NCI-H2196 treated with DMSO at 0.1 percent for 48 hours (cell line): ENCODE measurements around the gene NDUFA6.
"Not testable (repeated sequence)": the region's sequence is repeated elsewhere in the genome, so short reads cannot be mapped to it uniquely, and the experiment has no call there.

Experiments
- DNase-seq: peaks from one replicate; lab custom pipeline; 2025; ENCODE audit not compliant: unreplicated experiment; lab: John Stamatoyannopoulos, UW

The NDUFA6 gene

DNA sequence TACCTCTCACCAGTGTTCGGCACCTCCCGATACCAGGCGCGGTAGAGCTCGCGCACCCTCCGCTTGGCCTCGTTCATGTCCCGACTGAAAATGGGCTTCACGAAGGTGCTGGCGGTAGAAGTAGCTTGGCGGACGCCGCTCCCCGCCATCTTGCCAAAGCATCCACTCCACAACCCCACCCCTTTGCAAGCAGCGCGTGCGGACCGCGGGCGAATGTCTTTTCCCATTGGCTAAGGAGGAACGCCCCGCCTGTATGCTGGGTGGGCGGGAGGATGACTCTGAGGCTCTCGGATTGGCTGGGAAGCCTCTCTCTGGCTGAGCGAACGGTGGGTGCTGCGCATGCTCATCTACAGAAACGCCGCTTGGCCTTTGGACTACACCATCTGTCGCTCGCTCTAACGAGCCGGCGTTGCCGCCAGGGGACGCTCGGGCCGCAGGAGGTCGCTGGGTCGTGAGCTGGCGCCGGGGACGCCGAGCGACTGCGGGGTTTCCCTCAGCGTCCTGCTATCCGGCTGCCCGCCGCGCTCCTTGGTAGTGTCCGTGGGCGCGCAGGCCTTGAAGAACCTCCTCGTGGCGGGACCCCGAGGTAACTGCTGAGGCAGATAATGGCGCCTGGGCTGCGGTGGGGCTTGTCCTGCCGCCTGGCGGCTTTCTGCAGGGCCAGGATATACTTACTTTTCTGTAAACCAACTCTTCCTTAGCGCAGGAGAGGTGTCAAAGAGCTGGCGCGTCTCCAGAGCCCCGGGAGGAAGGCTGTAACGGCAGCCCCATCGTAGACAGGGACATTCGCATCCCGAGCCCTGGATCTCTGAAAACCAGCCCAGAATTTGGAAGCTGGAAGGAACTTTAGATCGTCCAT is at the start of gene NDUFA6:
TSS of gene NDUFA6 (minus strand) at position 177 of the 859 bp plus-strand sequence. CDS start at position 149, 28 bp downstream.
- peak; percentile 99 for DNase-seq

DNA sequence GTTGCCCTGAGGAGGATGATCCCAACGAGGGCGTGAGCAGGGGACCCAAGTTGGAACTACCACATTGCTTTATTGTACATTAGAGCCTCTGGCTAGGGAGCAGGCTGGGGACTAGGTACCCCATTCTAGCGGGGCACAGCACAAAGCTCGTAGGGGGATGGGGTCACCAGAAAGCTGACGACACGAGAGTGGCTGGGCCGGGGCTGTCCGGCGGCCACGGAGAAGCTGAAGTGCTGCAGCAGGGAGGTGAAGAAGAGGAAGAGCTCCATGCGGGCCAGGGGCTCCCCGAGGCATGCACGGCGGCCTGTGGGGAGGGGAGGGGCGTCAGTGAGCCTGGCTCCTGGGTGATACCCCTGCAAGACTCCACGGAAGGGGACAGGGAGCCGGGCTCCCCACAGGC is 49.6 kb upstream of the NDUFA6 start:
- not testable (repeated sequence) for DNase-seq

DNA sequence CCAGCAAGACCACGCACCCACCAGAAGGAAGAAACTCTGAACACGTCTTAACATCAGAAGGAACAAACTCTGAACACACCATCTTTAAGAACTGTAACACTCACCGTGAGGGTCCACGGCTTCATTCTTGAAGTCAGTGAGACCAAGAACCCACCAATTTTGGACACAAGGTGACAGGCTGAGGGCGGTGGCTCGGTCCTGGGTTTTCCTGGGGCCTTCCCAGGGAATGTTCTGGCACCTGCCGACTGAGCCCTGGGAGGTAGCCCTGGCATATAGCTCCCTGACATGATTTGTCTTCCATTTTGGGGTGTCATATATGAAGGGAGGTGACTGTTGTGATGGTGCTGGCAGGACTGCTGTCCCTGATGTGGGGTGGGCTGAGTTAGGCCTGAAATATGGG is 48.9 kb upstream of the NDUFA6 start:
- DNase-seq, result not testable (repeated sequence)

DNA sequence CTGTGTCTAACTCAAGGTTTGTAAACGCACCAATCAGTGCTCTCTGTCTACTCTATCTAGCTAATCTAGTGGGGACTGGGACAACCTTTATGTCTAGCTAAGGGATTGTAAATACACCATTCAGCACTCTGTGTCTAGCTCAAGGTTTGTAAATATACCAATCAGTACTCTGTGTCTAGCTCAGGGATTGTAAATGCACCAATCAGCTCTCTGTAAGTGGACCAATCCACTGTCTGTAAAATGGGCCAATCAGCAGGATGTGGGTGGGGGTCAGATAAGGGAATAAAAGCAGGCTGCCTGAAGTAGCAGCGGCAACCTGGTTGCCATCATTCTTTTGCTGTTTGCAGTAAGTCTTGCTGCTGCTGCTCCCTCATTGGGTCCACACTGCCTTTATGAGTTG is 48.4 kb upstream of the NDUFA6 start:
- DNase-seq, result no peak

DNA sequence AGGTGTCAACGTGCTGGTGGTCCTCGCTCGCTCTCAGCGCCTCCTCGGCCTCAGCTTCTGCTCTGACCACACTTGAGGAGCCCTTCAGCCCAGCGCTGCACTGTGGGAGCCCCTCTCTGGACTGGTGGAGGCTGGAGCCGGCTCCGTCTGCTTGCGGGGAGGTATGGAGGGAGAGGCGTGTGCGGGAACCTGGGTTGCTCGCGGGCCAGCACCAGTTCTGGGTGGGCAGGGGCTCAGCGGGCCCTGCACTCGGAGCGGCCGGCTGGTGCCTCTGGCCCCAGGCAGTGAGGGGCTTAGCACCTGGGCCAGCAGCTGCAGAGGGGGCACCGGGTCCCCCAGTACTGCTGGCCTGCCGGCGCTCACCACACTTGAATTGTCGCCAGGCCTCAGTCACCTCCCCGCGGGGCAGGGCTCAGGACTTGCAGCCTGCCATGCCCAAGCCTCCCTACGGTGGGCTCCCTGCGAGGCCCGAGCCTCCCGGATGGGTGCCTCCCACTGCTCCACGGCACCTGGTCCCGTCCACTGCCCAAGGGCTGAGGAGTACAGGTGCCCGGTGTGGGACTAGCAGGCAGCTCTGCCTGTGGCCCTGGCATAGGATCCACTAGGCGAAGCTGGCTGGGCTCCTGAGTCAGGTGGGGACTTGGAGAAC is 47.7 kb upstream of the NDUFA6 start:
- no peak for DNase-seq

DNA sequence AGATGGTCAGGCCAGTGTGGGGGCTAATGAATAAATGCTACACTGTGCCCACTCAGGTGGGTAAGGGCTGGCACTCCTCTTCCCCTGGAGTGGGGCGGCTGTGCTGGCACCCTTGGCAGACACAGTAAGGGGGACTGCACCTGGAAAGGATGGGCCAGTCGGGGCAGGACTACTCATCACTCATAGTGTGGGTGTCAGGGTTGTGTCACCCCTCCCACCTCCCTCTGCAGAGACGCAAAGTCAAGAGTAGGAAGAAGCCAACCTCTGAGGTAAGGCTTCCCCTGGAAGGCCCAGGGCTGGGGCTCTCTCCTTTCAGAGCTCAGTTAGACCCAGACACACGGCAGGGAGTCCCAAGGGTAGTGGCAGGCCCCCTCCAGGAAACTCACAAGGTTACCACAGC is 45.1 kb upstream of the NDUFA6 start:
- DNase-seq, result not testable (repeated sequence)

DNA sequence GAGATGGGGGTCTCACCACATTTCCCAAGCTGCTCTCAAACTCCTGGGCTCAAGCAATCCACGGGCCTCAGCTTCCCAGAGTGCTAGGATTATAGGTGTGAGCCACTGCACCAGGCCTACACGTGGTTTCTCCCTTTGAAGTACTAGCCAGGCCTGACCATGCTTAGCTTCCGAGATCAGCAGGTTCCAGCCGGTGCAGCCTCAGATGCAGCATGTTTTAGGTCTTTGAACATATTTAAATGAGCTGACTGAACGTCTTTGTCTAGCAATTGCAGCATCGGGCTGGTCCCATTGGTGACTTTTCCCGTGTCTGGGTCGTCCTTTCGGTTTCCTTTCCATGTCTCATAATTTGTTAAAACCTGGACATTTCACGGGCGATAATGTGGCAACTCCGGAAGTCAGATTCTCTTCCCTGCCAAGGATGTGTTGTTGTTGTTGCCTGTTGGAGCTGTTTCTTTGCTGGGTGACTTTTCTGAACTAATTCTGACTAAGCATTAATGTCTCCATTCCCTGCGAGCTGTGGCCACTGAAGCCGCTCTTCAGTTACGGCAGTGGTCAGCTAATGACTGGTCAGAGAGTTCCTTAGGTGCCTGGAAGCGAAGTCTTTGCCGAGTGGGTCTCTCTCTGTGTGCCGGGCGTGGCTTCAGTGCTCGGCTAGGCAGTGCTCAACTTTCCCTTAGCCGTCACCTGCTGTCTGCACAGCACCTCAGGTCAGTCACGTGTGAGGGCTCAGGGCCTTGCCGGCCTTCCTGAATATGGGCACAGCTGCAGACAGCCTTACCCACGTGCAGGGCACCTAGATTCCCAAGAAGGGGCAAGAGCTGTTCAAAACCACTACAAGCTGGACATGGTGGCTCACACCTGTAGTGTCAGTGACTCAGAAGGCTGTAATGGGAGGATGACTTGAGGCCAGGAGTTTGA is 43.8 kb upstream of the NDUFA6 start:
- DNase-seq, result no peak

DNA sequence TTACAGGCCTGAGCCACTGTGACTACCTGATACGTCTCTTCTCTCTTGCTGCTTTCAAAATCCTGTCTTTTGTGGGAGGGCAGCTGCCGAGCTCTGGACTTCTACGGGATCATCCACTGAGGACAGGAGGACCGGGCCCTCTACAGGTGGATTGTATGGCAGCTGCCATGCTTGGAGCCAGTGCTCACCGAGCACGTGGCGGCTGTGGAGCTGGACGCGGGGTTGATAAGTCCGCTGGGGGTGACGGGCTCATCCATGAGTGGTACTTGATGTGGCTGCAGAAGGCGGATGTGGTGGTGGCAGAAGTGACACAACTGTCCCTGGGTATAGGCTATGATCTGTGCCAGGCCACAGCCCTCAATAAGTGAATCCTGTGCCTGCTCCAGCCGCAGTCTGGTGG is 41.9 kb upstream of the NDUFA6 start:
- DNase-seq, result no peak

DNA sequence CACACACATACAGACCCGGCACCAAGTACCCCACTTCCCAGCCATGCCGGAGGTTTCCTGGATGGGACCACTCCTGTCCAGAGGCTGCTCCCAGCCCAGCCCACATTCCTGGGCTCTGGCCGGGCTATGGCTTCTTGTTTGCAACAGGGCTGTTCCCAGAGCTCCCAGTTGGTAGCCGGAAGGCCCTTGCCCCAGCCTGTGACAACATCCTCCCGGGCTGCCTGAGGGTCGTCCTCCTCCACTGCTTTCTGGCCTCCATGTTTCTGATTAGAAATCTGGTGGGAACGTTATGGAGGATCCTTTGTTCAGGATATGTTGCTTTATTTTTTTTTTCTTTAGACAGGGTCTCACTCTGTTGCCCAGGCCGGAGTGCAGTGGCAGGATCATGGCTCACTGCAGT is 41.0 kb upstream of the NDUFA6 start:
- no peak for DNase-seq

DNA sequence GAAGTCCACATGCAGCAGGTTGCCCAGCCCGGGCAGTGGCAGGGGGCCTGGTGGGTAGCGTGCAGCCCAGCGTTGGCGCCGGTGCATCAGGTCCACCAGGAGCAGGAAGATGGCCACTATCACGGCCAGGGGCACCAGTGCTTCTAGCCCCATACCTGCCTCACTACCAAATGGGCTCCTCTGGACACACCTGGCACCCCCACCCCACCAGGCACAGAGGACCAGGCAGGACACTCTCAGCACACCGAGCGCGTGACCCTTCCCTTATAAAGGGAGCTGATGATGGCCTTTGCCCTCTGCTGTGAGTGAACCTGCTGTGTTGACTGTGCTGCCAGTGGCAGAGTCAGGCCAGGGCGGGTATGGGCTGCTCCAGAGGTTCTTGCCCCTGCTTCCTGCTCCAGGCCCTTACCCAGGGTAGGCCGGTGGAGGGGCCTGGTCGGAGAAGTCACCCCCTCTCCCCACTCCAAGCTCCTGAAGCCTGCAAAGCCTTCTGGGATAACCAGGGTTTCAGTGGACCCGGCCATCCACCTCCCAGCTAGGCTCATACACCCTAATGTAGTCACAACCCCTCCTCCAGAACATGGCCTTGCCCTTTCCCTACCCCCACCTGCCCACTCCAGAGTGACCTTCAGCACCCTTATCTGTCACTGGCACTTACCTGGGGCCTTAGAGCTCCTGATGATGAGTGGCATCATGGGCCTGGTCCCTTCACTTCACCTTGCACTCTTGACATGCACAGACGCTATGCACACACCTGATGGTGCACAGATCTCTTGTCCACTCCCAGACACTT is 40.3 kb upstream of the NDUFA6 start, which contains the start of gene CYP2D6:
TSS of gene CYP2D6 (minus strand) at position 172 of the 793 bp plus-strand sequence. CDS start at position 153, 19 bp downstream.
- DNase-seq, result not testable (repeated sequence)

DNA sequence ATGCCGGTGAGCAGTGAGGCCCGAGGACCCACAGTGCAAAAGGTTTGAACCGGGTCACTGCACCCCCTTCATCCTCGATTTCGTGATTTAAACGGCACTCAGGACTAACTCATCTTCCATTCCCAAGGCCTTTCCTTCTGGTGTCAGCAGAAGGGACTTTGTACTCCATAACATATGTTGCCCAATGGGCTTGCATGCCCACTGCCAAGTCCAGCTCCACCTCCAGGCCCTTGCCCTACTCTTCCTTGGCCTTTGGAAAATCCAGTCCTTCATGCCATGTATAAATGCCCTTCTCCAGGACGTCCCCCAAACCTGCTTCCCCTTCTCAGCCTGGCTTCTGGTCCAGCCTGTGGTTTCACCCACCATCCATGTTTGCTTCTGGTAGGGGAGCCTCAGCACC is 39.6 kb upstream of the NDUFA6 start:
- DNase-seq, result not testable (repeated sequence)

DNA sequence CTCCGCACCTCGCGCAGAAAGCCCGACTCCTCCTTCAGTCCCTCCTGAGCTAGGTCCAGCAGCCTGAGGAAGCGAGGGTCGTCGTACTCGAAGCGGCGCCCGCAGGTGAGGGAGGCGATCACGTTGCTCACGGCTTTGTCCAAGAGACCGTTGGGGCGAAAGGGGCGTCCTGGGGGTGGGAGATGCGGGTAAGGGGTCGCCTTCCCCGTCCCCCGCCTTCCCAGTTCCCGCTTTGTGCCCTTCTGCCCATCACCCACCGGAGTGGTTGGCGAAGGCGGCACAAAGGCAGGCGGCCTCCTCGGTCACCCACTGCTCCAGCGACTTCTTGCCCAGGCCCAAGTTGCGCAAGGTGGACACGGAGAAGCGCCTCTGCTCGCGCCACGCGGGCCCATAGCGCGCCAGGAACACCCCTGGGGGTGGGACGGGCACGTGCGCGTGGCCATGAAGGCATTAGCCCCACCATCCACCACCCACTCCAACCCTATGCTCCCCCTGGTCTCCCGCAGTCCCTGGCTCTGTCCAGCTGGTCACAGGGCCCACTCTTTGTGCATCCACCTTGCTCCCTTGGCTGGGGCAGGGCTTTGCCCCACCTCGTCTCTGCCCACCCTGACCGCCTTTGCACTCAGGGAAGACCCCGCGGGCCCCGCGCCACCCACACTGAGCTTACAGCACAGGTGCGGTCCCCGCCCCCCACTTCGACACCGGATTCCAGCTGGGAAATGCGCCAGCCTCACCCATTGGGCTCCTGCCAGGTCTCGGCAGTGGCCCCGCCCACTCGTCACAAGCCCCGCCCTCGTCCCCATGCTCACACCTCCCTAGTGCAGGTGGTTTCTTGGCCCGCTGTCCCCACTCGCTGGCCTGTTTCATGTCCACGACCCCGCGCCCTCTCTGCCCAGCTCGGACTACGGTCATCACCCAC is 38.5 kb upstream of the NDUFA6 start:
- peak; percentile 16 for DNase-seq

DNA sequence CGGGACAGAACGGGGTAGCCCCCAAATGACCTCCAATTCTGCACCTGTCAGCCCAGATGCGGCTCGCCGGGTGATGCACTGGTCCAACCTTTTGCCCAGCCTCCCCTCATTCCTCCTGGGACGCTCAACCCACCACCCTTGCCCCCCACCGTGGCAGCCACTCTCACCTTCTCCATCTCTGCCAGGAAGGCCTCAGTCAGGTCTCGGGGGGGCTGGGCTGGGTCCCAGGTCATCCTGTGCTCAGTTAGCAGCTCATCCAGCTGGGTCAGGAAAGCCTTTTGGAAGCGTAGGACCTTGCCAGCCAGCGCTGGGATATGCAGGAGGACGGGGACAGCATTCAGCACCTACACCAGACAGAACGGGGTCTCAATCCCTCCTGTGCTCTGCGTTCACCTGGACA is 37.4 kb upstream of the NDUFA6 start:
- DNase-seq, result not testable (repeated sequence)

DNA sequence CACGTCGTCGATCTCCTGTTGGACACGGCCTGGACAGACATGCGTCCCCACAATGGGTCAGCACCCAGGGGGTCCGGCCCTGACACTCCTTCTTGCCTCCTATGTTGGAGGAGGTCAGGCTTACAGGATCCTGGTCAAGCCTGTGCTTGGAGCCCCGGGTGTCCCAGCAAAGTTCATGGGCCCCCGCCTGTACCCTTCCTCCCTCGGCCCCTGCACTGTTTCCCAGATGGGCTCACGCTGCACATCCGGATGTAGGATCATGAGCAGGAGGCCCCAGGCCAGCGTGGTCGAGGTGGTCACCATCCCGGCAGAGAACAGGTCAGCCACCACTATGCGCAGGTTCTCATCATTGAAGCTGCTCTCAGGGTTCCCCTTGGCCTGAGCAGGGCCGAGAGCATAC is 37.0 kb upstream of the NDUFA6 start:
- DNase-seq, result no peak

DNA sequence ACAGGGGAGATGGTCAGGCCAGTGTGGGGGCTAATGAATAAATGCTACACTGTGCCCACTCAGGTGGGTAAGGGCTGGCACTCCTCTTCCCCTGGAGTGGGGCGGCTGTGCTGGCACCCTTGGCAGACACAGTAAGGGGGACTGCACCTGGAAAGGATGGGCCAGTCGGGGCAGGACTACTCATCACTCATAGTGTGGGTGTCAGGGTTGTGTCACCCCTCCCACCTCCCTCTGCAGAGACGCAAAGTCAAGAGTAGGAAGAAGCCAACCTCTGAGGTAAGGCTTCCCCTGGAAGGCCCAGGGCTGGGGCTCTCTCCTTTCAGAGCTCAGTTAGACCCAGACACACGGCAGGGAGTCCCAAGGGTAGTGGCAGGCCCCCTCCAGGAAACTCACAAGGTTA is 33.0 kb upstream of the NDUFA6 start:
- not testable (repeated sequence) for DNase-seq

DNA sequence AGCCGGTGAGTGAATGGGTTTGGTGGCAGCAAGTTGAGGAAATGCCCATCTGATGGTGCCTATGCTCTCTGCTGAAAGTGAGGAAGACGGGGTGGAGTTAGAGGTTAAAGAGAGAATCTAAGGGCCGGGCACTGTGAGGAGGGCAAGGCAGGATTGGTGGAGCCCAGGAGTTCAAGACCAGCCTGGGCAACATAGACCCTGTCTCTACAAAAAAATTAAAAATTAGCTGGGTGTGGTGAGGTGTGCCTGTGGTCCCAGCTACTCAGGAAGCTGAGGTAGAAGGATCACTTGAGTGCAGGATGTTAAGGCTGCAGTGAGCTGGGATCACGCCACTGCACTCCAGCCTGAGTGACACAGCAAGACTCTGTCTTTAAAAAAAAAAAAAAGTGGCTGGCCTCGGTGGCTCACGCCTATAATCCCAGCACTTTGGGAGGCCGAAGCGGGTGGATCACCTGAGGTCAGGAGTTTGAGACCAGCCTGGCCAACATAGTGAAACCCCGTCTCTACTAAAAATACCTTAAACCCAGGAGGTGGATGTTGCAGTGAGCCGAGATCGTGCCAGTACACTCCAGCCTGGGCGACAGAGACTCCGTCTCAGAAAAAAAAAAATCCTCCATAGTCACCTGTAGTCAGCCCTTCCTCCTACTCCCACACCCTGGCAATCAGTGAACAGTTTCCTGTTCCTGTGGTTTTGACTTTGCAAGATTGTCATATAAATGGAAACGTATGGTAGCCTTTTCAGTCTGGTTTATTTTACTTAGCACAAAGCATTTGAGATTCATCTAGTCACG is 29.9 kb upstream of the NDUFA6 start:
- DNase-seq, result not testable (repeated sequence)

DNA sequence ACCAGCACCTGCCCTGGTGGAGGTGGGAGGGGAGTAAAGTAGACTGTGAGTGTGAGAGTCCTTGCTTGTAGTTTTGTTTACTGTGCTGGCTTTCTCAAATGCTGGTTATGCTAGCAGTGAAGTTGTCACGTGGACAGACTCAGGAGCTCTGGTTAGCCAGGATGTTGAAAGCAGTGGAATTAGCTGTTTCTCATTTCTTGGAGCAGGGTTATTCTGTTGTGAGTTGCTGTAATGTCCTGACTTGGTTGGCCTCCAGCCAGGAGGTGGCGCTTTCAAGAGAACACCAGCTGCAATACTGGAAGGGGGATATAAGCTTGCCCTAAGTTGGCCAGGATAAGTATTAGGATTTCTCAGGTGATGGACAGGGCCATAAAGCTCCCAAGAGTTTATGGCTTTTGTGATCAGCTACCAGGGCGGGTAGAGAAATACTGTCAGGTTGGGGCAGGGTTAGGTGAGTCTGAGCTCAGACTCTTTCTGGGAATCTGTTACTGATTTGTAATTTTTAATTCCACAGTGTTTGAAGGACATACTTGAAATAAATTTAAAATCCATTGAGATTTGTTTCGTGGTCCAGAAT is 26.4 kb upstream of the NDUFA6 start:
- DNase-seq, result no peak

DNA sequence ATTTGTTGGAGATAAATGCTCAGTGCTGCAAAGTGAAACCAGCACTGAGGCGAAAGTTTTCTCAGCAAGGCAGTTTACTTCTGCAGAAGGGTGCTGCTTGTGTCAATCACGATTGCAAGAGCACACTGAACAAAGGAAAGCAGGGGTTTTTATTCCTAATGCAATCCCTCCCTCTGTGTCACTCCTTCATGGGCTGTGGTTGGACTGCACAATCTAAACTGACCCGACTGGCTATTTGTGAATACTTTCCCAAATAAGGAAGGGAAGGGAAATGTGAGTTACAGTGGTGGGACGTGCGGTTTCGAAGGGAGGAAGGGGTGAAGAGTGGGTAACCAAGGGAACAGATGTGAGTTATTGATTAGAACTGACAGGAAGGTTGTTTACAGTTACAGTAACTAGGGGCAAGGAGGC is 24.9 kb upstream of the NDUFA6 start:
- DNase-seq, result not testable (repeated sequence)
